PFSK-1 (cell line): ENCODE results near the gene PPP1R13L.

Experiments
- FOXP2 ChIP-seq: optimal IDR thresholded peaks from 2 replicates; pipeline ENCODE3; 2011; ENCODE audit warnings: borderline replicate concordance, control low read depth, inconsistent platforms; ENCODE audit not compliant: insufficient read depth; ENCODE audit errors: extremely low read length, extremely low read depth
- POLR2AphosphoS5 ChIP-seq: IDR thresholded peaks from 2 replicates; pipeline ENCODE4 v1.6.1; 2012; ENCODE audit warnings: low read depth, mild to moderate bottlenecking, control low read depth, low read length, moderate library complexity
- REST ChIP-seq, 2 experiments: IDR thresholded peaks; 2 replicates each; pipeline versions ENCODE4 v1.6.1 to v1.8.0; 2011 to 2012; ENCODE audit warnings: low read depth in 2 of 2, low read length in 2 of 2, control low read depth in 1 of 2, inconsistent platforms in 1 of 2, mild to moderate bottlenecking in 1 of 2, moderate library complexity in 1 of 2; ENCODE audit not compliant: insufficient read depth in 1 of 2
- SIN3A ChIP-seq: IDR thresholded peaks from 2 replicates; pipeline ENCODE4 v1.6.1; 2012; ENCODE audit warnings: mild to moderate bottlenecking, low read length, moderate library complexity, borderline replicate concordance; ENCODE audit not compliant: insufficient read depth
- TAF1 ChIP-seq: IDR thresholded peaks from 2 replicates; pipeline ENCODE4 v1.6.1; 2012; ENCODE audit warnings: low read length, control low read depth, borderline replicate concordance; ENCODE audit not compliant: insufficient read depth

Gene PPP1R13L

GRCh38 chr19:45444318-45445041 lies 39.6 kb upstream of the PPP1R13L start:
- TF ChIP-seq FOXP2, result peak; percentile 54
- no peak for TF ChIP-seq TAF1

- TF ChIP-seq REST (IDR thresholded peaks at IDR 0.05; ENCODE audit: insufficient read depth in 1 of 2, low read depth in 2 of 2, low read length in 2 of 2), result no peak
- peak; percentile 78 for TF ChIP-seq FOXP2
Observed at GRCh38 chr19:45443462-45444317, 38.8 kb upstream of the PPP1R13L start.

GRCh38 chr19:45442778-45443461 lies 38.1 kb upstream of the PPP1R13L start:
- TF ChIP-seq FOXP2 (no peak), REST (IDR thresholded peaks at IDR 0.05; ENCODE audit: insufficient read depth in 1 of 2, low read depth in 2 of 2, low read length in 2 of 2) (no peak), TAF1 (no peak), SIN3A (no peak), POLR2AphosphoS5 (no peak)

GRCh38 chr19:45442408-45442777 lies 37.5 kb upstream of the PPP1R13L start:
- TF ChIP-seq TAF1 (no peak), FOXP2 (no peak), POLR2AphosphoS5 (no peak), REST (IDR thresholded peaks at IDR 0.05; ENCODE audit: insufficient read depth in 1 of 2, low read depth in 2 of 2, low read length in 2 of 2) (no peak), SIN3A (no peak)

GRCh38 chr19:45440873-45441654 lies 36.2 kb upstream of the PPP1R13L start:
- no peak for TF ChIP-seq POLR2AphosphoS5
- TF ChIP-seq TAF1, result no peak
- TF ChIP-seq REST (IDR thresholded peaks at IDR 0.05; ENCODE audit: insufficient read depth in 1 of 2, low read depth in 2 of 2, low read length in 2 of 2), result no peak
- no peak for TF ChIP-seq FOXP2
- no peak for TF ChIP-seq SIN3A
